Smooth muscle cell (in vitro differentiated cells): Measurements from ENCODE around the gene STOML3. TPM values are rescaled to one million over a fixed set of nuclear protein-coding genes. Genes with fewer than 3 reads are reported as not detected.

Source experiments
- DNase-seq: peaks from one replicate; lab custom pipeline; 2025; ENCODE audit not compliant: unreplicated experiment; lab: John Stamatoyannopoulos, UW
- H2AFZ ChIP-seq: fragments of 200-600 bp; sonication (generic); 2 replicates; pipeline ENCODE4 v1.6.0; 2016; ENCODE audit warnings: antibody characterized with exemption, low read depth, mild to moderate bottlenecking
- H3F3A ChIP-seq: fragments of 200-600 bp; sonication (generic); 2 replicates; pipeline ENCODE4 v1.6.0; 2017; ENCODE audit warnings: antibody characterized with exemption, low read depth
- H3K27ac ChIP-seq: fragments of 200-600 bp; sonication (generic); 2 replicates; pipeline ENCODE4 v1.5.1; 2016; ENCODE audit warnings: low read depth, mild to moderate bottlenecking
- H3K27me3 ChIP-seq: fragments of 200-600 bp; sonication (generic); 2 replicates; pipeline ENCODE4 v1.6.1; 2016; ENCODE audit warnings: low read depth, mild to moderate bottlenecking
- H3K36me3 ChIP-seq: fragments of 200-600 bp; sonication (generic); 2 replicates; pipeline ENCODE4 v1.5.1; 2016; ENCODE audit warnings: low read depth
- H3K4me1 ChIP-seq: fragments of 200-600 bp; sonication (generic); 2 replicates; pipeline ENCODE4 v1.5.1; 2016; ENCODE audit warnings: low read depth
- H3K4me2 ChIP-seq: fragments of 200-600 bp; sonication (generic); 2 replicates; pipeline ENCODE4 v1.6.0; 2016; ENCODE audit warnings: mild to moderate bottlenecking
- H3K4me3 ChIP-seq: fragments of 200-600 bp; sonication (generic); 2 replicates; pipeline ENCODE4 v1.5.1; 2016; ENCODE audit warnings: mild to moderate bottlenecking
- H3K79me2 ChIP-seq: fragments of 200-600 bp; sonication (generic); 2 replicates; pipeline ENCODE4 v1.6.0; 2016; ENCODE audit warnings: low read depth, mild to moderate bottlenecking
- H3K9ac ChIP-seq: fragments of 200-600 bp; sonication (generic); 2 replicates; pipeline ENCODE4 v1.6.0; 2016; ENCODE audit warnings: low read depth
- H3K9me3 ChIP-seq: fragments of 200-600 bp; sonication (generic); replicated peaks from 2 replicates; pipeline ENCODE4 v1.5.1; 2016; ENCODE audit warnings: low read depth
- H4K20me1 ChIP-seq: fragments of 200-600 bp; sonication (generic); 2 replicates; pipeline ENCODE4 v1.6.0; 2016; ENCODE audit warnings: low read depth
- WGBS: methylation state at CpG from one replicate; pipeline ENCODE4 v1.1.7; 2016; ENCODE audit warnings: low lambda C conversion rate; 5-methylcytosine and 5-hydroxymethylcytosine counted together
- polyA plus RNA-seq: library from polyadenylated mRNA; unstranded; fragments of >200 nt; fragmentation: Nextera tagmentation; extraction: Ambion mirVana; gene quantifications from 2 replicates; pipeline ENCODE4 v1.2.1, GENCODE V29; 2016
- total RNA-seq: library from RNA; depleted of rRNA; stranded (reverse); fragments of >200 nt; gene quantifications from 2 replicates; pipeline ENCODE4 v1.2.3, GENCODE V29; 2014
- TF ChIP-seq, protein P1 (sequence below): fragments of 200-600 bp; sonication (generic); IDR thresholded peaks from 2 replicates; pipeline ENCODE4 v1.5.1; 2017; ENCODE audit warnings: borderline replicate concordance, mild to moderate bottlenecking, antibody characterized with exemption; ENCODE audit not compliant: insufficient read depth, poor library complexity, severe bottlenecking

The STOML3 gene
- total and polyA plus RNA-seq, 2 experiments from 2014 or later: not detected

DNA sequence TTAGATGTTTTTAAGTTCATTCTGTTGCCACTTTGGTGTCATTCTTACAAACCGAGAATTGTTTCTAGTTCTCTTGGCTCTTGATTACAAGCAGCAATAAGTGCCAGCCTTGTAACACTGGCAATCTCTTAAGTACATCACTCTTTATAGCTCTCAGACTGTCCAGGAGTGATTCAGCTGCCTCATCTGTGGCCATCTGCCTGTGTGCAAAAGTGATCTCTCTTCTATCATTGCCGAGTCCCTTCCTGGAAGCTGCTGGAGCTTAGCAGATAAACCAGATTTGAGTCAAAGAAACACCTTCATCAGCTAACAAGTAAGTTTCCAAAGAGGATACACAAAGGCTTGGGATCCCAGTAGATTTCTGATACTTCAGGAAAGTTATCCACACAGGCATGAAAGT lies 23.2 kb downstream of the STOML3 start:
- Histone ChIP-seq H3K4me1 (no peaks in the 10 kb centered on the region), H2AFZ (no peak overlapping the region), H3K36me3 (no peaks in the 10 kb centered on the region), H3K27ac (no peak overlapping the region), H3K9me3 (no peaks in the 10 kb centered on the region), H3K27me3 (no peaks in the 10 kb centered on the region), H4K20me1 (no peaks in the 10 kb centered on the region), H3K9ac (no peak overlapping the region), H3K4me2 (no peak overlapping the region), H3K79me2 (no peaks in the 10 kb centered on the region), H3K4me3 (no peak overlapping the region), H3F3A (no peaks in the 10 kb centered on the region)
- 77% methylated on average over 2 of the region's 2 CpGs for WGBS
- DNase-seq: no peak
- TF ChIP-seq, protein P1, sequence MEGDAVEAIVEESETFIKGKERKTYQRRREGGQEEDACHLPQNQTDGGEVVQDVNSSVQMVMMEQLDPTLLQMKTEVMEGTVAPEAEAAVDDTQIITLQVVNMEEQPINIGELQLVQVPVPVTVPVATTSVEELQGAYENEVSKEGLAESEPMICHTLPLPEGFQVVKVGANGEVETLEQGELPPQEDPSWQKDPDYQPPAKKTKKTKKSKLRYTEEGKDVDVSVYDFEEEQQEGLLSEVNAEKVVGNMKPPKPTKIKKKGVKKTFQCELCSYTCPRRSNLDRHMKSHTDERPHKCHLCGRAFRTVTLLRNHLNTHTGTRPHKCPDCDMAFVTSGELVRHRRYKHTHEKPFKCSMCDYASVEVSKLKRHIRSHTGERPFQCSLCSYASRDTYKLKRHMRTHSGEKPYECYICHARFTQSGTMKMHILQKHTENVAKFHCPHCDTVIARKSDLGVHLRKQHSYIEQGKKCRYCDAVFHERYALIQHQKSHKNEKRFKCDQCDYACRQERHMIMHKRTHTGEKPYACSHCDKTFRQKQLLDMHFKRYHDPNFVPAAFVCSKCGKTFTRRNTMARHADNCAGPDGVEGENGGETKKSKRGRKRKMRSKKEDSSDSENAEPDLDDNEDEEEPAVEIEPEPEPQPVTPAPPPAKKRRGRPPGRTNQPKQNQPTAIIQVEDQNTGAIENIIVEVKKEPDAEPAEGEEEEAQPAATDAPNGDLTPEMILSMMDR: no peak

- no peaks in the 10 kb centered on the region for H3K79me2 ChIP-seq
- H3K4me2 ChIP-seq: no peak overlapping the region
- H4K20me1 ChIP-seq: no peaks in the 10 kb centered on the region
- H3K9ac ChIP-seq: no peak overlapping the region
- TF ChIP-seq, protein P1: no peak
- H3K27me3 ChIP-seq: no peaks in the 10 kb centered on the region
- no peaks in the 10 kb centered on the region for H3K4me1 ChIP-seq
- H3K36me3 ChIP-seq: no peaks in the 10 kb centered on the region
- WGBS: 82% methylated on average over 4 of the region's 4 CpGs
- no peak overlapping the region for H3K4me3 ChIP-seq
- H3F3A ChIP-seq: no peaks in the 10 kb centered on the region
- no peaks in the 10 kb centered on the region for H3K9me3 ChIP-seq
- no peak for DNase-seq
- H2AFZ ChIP-seq: no peak overlapping the region
- no peak overlapping the region for H3K27ac ChIP-seq
These were observed 25.4 kb downstream of the STOML3 start for GRCh38 chr13:38965281-38965680.

DNA sequence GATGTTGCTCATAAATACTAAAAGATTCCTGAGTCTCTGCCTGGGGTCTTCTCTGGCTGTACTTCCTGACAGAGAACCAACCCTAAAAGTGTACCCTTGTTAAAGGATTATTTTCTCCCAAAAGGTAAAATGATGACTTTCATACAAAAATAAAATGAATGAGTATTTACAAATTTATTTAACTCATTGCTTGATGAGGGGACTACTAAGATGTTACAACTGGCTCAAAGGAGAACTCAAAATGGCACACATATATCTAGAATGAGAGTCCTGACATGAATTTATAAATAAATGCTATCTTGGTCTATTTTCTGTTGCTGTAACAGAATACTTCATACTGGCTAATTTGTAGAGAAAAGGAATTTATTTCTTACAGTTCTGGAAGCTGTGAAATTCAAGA lies 30.5 kb downstream of the STOML3 start:
- Histone ChIP-seq H3K79me2 (no peaks in the 10 kb centered on the region), H3K9me3 (no peaks in the 10 kb centered on the region), H3F3A (no peaks in the 10 kb centered on the region), H3K27me3 (no peaks in the 10 kb centered on the region), H3K27ac (no peak overlapping the region), H3K4me2 (no peak overlapping the region), H3K36me3 (no peaks in the 10 kb centered on the region), H2AFZ (no peak overlapping the region), H3K9ac (no peak overlapping the region), H3K4me1 (no peaks in the 10 kb centered on the region), H3K4me3 (no peak overlapping the region), H4K20me1 (no peaks in the 10 kb centered on the region)
- TF ChIP-seq, protein P1: no peak
- DNase-seq: no peak

DNA sequence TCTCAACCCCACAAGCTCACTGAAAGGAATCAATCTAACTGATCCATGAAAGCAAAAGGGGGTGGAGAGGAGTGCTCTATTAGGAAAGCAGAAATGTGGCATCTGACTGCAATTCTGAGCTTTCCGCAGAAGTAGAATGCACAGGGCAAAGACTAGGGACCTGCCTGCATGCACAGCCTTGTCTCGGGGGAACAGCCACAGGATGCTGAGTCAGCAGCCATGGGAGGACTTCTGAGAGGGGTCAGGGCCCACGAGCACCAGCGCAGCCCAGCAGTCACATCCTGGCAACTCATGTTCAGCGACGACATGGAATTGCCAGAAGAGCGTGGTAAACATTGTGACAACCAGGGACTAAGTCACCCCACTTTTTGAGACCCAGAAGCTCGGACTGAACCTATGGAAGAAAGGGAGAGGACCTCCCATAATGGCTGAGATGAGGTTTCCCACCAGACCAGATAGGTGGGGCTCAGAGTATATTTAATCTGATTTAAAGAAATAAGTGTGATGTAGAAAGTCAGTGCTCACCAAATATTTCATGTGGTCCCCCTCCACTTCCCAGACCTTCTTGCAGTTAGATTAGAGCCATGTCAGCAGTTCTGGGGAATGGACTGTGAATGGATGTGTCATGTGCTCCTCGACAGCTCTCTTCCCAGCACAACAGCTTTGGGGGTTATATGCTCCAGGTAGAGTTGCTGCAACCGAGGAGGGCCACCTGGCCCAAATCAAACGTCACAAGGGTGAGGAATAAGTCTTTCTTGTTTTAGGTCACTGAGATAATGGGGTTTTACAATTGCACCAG lies 32.6 kb downstream of the STOML3 start:
- TF ChIP-seq, protein P1: no peak
- Histone ChIP-seq H3K27ac (no peak overlapping the region), H3K4me3 (no peak overlapping the region), H3K9ac (no peak overlapping the region), H3K36me3 (no peaks in the 10 kb centered on the region), H3K27me3 (no peaks in the 10 kb centered on the region), H3K4me2 (no peak overlapping the region), H3F3A (no peaks in the 10 kb centered on the region), H4K20me1 (no peaks in the 10 kb centered on the region), H2AFZ (no peak overlapping the region), H3K9me3 (no peaks in the 10 kb centered on the region), H3K4me1 (no peaks in the 10 kb centered on the region), H3K79me2 (no peaks in the 10 kb centered on the region)
- 93% methylated on average over 11 of the region's 11 CpGs for WGBS
- no peak for DNase-seq
